Smooth muscle cell (in vitro differentiated cells): ENCODE measurements around the gene CX3CR1. TPM values are rescaled to one million over a fixed set of nuclear protein-coding genes. Genes with fewer than 3 reads are reported as not detected.

Experiments
- DNase-seq: peaks from one replicate; lab custom pipeline; 2025; ENCODE audit not compliant: unreplicated experiment; lab: John Stamatoyannopoulos, UW
- H2AFZ ChIP-seq: fragments of 200-600 bp; sonication (generic); 2 replicates; pipeline ENCODE4 v1.6.0; 2016; ENCODE audit warnings: antibody characterized with exemption, low read depth, mild to moderate bottlenecking
- H3F3A ChIP-seq: fragments of 200-600 bp; sonication (generic); 2 replicates; pipeline ENCODE4 v1.6.0; 2017; ENCODE audit warnings: antibody characterized with exemption, low read depth
- H3K27ac ChIP-seq: fragments of 200-600 bp; sonication (generic); 2 replicates; pipeline ENCODE4 v1.5.1; 2016; ENCODE audit warnings: low read depth, mild to moderate bottlenecking
- H3K27me3 ChIP-seq: fragments of 200-600 bp; sonication (generic); 2 replicates; pipeline ENCODE4 v1.6.1; 2016; ENCODE audit warnings: low read depth, mild to moderate bottlenecking
- H3K36me3 ChIP-seq: fragments of 200-600 bp; sonication (generic); 2 replicates; pipeline ENCODE4 v1.5.1; 2016; ENCODE audit warnings: low read depth
- H3K4me1 ChIP-seq: fragments of 200-600 bp; sonication (generic); 2 replicates; pipeline ENCODE4 v1.5.1; 2016; ENCODE audit warnings: low read depth
- H3K4me2 ChIP-seq: fragments of 200-600 bp; sonication (generic); 2 replicates; pipeline ENCODE4 v1.6.0; 2016; ENCODE audit warnings: mild to moderate bottlenecking
- H3K4me3 ChIP-seq: fragments of 200-600 bp; sonication (generic); 2 replicates; pipeline ENCODE4 v1.5.1; 2016; ENCODE audit warnings: mild to moderate bottlenecking
- H3K79me2 ChIP-seq: fragments of 200-600 bp; sonication (generic); 2 replicates; pipeline ENCODE4 v1.6.0; 2016; ENCODE audit warnings: low read depth, mild to moderate bottlenecking
- H3K9ac ChIP-seq: fragments of 200-600 bp; sonication (generic); 2 replicates; pipeline ENCODE4 v1.6.0; 2016; ENCODE audit warnings: low read depth
- H3K9me3 ChIP-seq: fragments of 200-600 bp; sonication (generic); replicated peaks from 2 replicates; pipeline ENCODE4 v1.5.1; 2016; ENCODE audit warnings: low read depth
- H4K20me1 ChIP-seq: fragments of 200-600 bp; sonication (generic); 2 replicates; pipeline ENCODE4 v1.6.0; 2016; ENCODE audit warnings: low read depth
- CTCF ChIP-seq: fragments of 200-600 bp; sonication (generic); IDR thresholded peaks from 2 replicates; pipeline ENCODE4 v1.5.1; 2017; ENCODE audit warnings: borderline replicate concordance, mild to moderate bottlenecking, antibody characterized with exemption; ENCODE audit not compliant: insufficient read depth, poor library complexity, severe bottlenecking
- WGBS: methylation state at CpG from one replicate; pipeline ENCODE4 v1.1.7; 2016; ENCODE audit warnings: low lambda C conversion rate; 5-methylcytosine and 5-hydroxymethylcytosine counted together
- polyA plus RNA-seq: library from polyadenylated mRNA; unstranded; fragments of >200 nt; fragmentation: Nextera tagmentation; extraction: Ambion mirVana; gene quantifications from 2 replicates; pipeline ENCODE4 v1.2.1, GENCODE V29; 2016
- total RNA-seq: library from RNA; depleted of rRNA; stranded (reverse); fragments of >200 nt; gene quantifications from 2 replicates; pipeline ENCODE4 v1.2.3, GENCODE V29; 2014

CX3CR1 gene
- total and polyA plus RNA-seq, 2 experiments from 2014 or later, result not detected

- Histone ChIP-seq H3F3A (no peaks in the 10 kb centered on the region), H2AFZ (no peak overlapping the region), H3K27ac (no peak overlapping the region), H3K27me3 (peaks cover 11% of the 10 kb centered on the region), H3K9me3 (no peaks in the 10 kb centered on the region), H3K4me3 (no peak overlapping the region), H3K9ac (no peak overlapping the region), H3K4me1 (no peaks in the 10 kb centered on the region), H3K36me3 (no peaks in the 10 kb centered on the region), H4K20me1 (no peaks in the 10 kb centered on the region), H3K79me2 (no peaks in the 10 kb centered on the region), H3K4me2 (no peak overlapping the region)
- no peak for DNase-seq
- no peak for TF ChIP-seq CTCF
- WGBS, result 86% methylated on average over 6 of the region's 6 CpGs
Measured at GRCh38 chr3:39249453-39250115, 30.3 kb downstream of the CX3CR1 start.

- Histone ChIP-seq H3K4me3 (no peak overlapping the region), H3F3A (no peaks in the 10 kb centered on the region), H3K36me3 (no peaks in the 10 kb centered on the region), H3K9ac (no peak overlapping the region), H3K4me1 (no peaks in the 10 kb centered on the region), H3K4me2 (no peak overlapping the region), H3K27me3 (peaks cover 12% of the 10 kb centered on the region), H3K79me2 (no peaks in the 10 kb centered on the region), H4K20me1 (no peaks in the 10 kb centered on the region), H2AFZ (no peak overlapping the region), H3K27ac (no peak overlapping the region), H3K9me3 (no peaks in the 10 kb centered on the region)
- no peak for DNase-seq
- no peak for TF ChIP-seq CTCF
Measured at GRCh38 chr3:39241561-39241960, 38.3 kb downstream of the CX3CR1 start.

GRCh38 chr3:39237027-39237426 is 42.8 kb downstream of the CX3CR1 start:
- Histone ChIP-seq H3K9me3 (no peaks in the 10 kb centered on the region), H3K4me1 (no peaks in the 10 kb centered on the region), H3K9ac (no peak overlapping the region), H3K4me3 (no peak overlapping the region), H3K27me3 (peaks cover 29% of the 10 kb centered on the region), H2AFZ (no peak overlapping the region), H3K36me3 (no peaks in the 10 kb centered on the region), H3K4me2 (no peak overlapping the region), H3K27ac (no peak overlapping the region), H4K20me1 (no peaks in the 10 kb centered on the region), H3F3A (no peaks in the 10 kb centered on the region), H3K79me2 (no peaks in the 10 kb centered on the region)
- WGBS, result 85% methylated on average over 6 of the region's 6 CpGs
- no peak for TF ChIP-seq CTCF
- DNase-seq, result no peak

- DNase-seq, result no peak
- H3K4me1 ChIP-seq, result no peaks in the 10 kb centered on the region
- no peaks in the 10 kb centered on the region for H3F3A ChIP-seq
- H2AFZ ChIP-seq, result no peak overlapping the region
- H3K4me2 ChIP-seq, result no peak overlapping the region
- no peaks in the 10 kb centered on the region for H3K36me3 ChIP-seq
- WGBS, result 61% methylated on average over 2 of the region's 2 CpGs
- peaks cover 31% of the 10 kb centered on the region for H3K27me3 ChIP-seq
- no peak overlapping the region for H3K27ac ChIP-seq
- no peak overlapping the region for H3K9ac ChIP-seq
- H3K9me3 ChIP-seq, result no peaks in the 10 kb centered on the region
- H4K20me1 ChIP-seq, result no peaks in the 10 kb centered on the region
- no peak for TF ChIP-seq CTCF
- H3K4me3 ChIP-seq, result no peak overlapping the region
- no peaks in the 10 kb centered on the region for H3K79me2 ChIP-seq
Measured at GRCh38 chr3:39234651-39235050, 45.2 kb downstream of the CX3CR1 start.
